ENCODE data around the gene NKX2-8. TPM values are rescaled to one million over a fixed set of nuclear protein-coding genes. Genes with fewer than 3 reads are reported as not detected.
"Not testable (repeated sequence)": the region's sequence is repeated elsewhere in the genome, so short reads cannot be mapped to it uniquely, and the experiment has no call there.

The NKX2-8 gene
- total RNA-seq, 1 donor from 2014 or later: not detected

DNA sequence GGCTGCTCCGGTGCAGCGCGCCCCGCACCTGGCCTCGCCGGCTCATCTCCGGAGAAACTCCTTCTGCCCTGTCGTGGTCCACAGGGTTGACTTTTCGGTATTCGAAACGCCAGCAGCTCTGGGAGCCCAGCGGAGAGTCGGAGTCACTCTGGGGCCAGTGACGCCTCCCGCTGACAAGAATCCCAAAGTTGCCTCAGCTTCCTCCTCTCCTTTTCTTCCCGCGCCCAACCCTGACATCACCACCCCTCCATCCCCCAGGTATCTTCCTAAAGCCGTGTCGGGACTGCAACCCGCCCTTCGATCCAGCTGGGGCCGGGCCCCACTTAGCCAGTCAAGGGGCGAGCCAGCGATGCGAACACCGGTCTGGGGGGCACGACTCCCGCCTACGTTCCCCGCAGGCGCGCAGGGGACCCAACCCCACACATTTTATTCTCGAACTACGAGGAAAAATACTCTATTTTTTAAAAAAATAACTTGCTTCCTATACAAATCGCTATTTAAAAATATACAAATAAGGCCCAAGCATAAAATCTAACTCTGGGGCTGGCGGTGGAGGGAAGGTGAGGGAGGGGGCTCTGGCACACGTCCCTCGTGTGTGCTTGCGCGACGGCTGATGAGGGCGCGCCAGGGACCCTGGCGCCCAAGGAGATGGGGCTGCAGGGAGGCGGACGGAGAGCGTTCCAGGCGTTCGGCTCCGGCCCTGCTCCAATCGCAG, 2.1 kb downstream of the NKX2-8 start:
- DNase-seq (ENCODE audit: low read depth): no peak

DNA sequence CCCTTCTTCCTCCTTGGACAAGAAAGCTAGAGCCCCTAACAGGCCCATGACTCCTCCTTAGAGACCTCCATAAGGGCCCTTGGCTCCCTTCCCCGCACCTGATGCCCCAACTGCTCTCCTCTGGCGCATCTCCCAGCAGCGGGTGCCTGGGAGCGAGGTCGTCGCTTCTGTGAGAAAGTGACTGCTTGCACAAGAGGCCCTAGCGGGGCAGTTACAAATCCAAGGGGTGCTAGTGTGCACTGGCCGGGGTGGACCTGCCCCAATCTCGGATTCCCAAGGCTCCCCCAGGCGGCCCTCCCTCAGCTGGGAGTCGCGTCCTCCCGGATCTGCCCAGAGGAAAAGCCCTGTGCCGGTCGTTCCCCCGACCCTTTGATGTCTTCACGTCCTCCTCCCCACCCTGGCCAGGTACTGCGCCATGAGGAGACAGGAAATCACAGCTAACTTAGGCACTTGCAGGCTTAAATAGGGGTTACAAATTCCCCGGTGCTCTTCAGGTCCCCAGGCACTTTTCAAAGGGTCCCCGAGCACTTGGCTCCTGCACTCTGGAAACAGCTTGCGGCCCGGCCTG, 2.8 kb downstream of the NKX2-8 start:
- DNase-seq (ENCODE audit: low read depth): no peak

DNA sequence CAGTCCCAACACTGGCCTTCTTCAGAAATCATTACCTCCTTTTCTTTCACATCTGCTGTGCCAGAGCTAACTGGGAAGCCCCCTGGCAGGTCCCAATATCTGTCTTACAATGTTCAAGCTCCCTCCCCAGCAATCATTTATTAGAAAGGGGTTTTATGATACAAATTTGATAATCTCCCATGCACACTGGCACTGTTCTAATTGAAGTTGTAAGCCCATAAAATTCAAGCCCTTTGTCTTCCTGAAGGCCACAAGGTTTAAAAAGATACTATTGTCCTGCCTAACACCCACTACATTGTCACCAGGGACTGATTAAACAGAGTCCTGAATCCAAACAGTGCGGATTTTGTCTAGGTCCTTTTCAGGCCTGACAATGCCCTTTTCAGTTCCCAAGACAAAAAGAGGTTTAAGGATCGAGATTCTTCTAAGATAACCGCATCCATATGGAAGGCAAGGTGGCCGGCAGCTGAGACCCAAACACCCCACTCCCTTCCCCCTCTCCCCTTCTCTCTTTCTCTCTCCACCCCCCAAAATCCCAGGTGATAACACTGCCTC, 3.3 kb downstream of the NKX2-8 start:
- no peak for DNase-seq (ENCODE audit: low read depth)

DNA sequence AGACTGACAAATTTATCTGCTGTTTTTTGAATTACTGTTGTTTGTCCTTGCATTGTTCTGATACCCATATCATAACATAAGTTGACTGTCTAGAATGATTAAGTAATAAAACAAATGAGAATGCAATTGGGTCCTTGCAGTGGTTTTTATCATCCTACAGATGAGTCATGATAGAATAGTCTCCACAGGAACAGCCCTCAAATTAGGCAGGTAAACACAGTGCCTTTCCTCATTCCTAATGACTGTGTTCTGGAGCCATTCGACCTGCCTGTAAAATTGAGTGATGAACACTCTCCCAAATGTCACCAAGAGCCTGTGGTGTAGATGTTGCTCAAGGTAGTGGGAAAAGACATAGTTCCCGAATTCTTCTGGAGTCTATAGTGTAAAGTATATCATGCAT, 12.3 kb downstream of the NKX2-8 start:
- DNase-seq (ENCODE audit: low read depth): no peak

- DNase-seq (ENCODE audit: low read depth): peak; percentile 5
These were observed 25.5 kb downstream of the NKX2-8 start for GRCh38 chr14:36556811-36557433.

- DNase-seq (ENCODE audit: low read depth): no peak
These were observed 26.2 kb downstream of the NKX2-8 start for GRCh38 chr14:36555998-36556743.

- DNase-seq (ENCODE audit: low read depth): peak; percentile 54
These were observed 28.7 kb downstream of the NKX2-8 start for GRCh38 chr14:36553656-36554260.

DNA sequence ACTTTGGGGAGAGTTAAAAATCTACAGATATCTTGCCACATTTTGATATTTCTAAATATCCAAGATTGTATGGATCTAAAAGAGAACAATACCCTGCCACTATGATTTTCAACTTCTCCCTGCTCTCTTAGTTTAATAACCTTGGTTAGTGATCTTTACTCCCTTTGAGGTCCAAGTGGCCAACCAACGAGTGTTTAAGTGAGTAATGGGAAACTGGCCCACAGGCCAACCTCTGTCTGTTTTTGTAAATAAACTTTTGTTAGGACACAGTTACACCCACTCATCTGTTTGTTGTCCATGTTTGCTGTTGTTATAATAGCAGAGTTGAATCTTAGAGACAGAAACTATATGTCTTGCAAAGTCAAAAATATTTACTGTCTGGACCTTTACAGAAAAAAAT, 31.5 kb downstream of the NKX2-8 start:
- no peak for DNase-seq (ENCODE audit: low read depth)

DNA sequence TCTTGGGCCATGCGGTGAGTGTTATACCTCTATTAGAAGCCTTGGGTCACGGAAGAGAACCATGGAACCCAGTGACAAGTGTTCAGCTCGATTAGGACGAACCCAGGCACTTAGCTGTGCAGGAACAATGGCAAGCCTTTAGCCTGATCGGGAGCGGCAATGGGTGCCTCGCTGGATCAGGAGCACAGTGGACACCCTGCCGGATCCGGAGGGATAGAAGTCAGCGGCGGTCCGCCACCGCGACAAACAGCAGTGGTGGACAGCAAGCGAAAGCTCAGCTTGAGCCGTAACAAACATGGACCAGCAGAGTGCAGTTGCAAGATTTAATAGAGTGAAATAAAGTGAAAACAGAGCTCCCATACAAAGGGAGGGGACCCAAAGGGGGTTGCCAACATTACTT, 38.1 kb downstream of the NKX2-8 start:
- DNase-seq (ENCODE audit: low read depth): not testable (repeated sequence)

GRCh38 chr14:36538051-36538450, 44.4 kb downstream of the NKX2-8 start:
- no peak for DNase-seq (ENCODE audit: low read depth)

Other genes with a start within 250 kb of the NKX2-8 start
- not detected in 2 replicates for gene NKX2-1, start 62.4 kb downstream of the NKX2-8 start, total RNA-seq
- under 0.01 TPM in 1 of 2 replicates, not detected in the other for gene PAX9, start 79.2 kb upstream of the NKX2-8 start, total RNA-seq

Measured in renal cortical epithelial cell (primary cell).